ENCODE data around the gene SHOC1. TPM values are rescaled to one million over a fixed set of nuclear protein-coding genes. Genes with fewer than 3 reads are reported as not detected.
"Not testable (repeated sequence)": the region's sequence is repeated elsewhere in the genome, so short reads cannot be mapped to it uniquely, and the experiment has no call there.

The SHOC1 gene
- total RNA-seq, 3 donors from 2014 or later (not counting 1 experiment from before 2014, with no cell fraction given) = not detected

GRCh38 chr9:111798786-111799185 lies 4.0 kb upstream of the SHOC1 start:
- intact Hi-C loops (cut with micrococcal nuclease) = no loop called here
- no peaks in the 10 kb centered on the region for H3K36me3 Mint-ChIP-seq
- H3K27ac Mint-ChIP-seq = no peak overlapping the region
- ATAC-seq (no peak), DNase-seq (no peak)
- H3K27ac ChIP-seq (ENCODE audit: low read length) = no peak overlapping the region
- no peaks in the 10 kb centered on the region for H3K9me3 ChIP-seq (ENCODE audit: control insufficient read depth, insufficient read depth, low read length)
- TF ChIP-seq CTCF (IDR thresholded peaks at IDR 0.05) = no peak
- H3K27me3 Mint-ChIP-seq (ENCODE audit: low read depth in 2 of 2) = peaks cover 27 to 39% of the 10 kb centered on the region in 2 donors
- H3K27me3 ChIP-seq (ENCODE audit: control insufficient read depth, insufficient read depth, low read length) = peaks cover 4% of the 10 kb centered on the region
- no peaks in the 10 kb centered on the region for H3K4me1 Mint-ChIP-seq
- H3K4me3 ChIP-seq (ENCODE audit: low read length) = no peak overlapping the region
- no peaks in the 10 kb centered on the region for H3K36me3 ChIP-seq (ENCODE audit: control insufficient read depth, insufficient read depth, low read length)
- no peaks in the 10 kb centered on the region for H3K4me1 ChIP-seq (ENCODE audit: control insufficient read depth, insufficient read depth, low read length)
- H3K4me3 Mint-ChIP-seq = no peak overlapping the region
- H3K9me3 Mint-ChIP-seq = no peaks in the 10 kb centered on the region

GRCh38 chr9:111795557-111795839 lies 761 bp upstream of the SHOC1 start:
- no peaks in the 10 kb centered on the region for H3K36me3 Mint-ChIP-seq
- Histone ChIP-seq H3K4me3 (ENCODE audit: low read length) (no peak overlapping the region), H3K27me3 (ENCODE audit: control insufficient read depth, insufficient read depth, low read length) (peaks cover 4% of the 10 kb centered on the region), H3K9me3 (ENCODE audit: control insufficient read depth, insufficient read depth, low read length) (no peaks in the 10 kb centered on the region), H3K27ac (ENCODE audit: low read length) (no peak overlapping the region), H3K4me1 (ENCODE audit: control insufficient read depth, insufficient read depth, low read length) (no peaks in the 10 kb centered on the region), H3K36me3 (ENCODE audit: control insufficient read depth, insufficient read depth, low read length) (no peaks in the 10 kb centered on the region)
- no peaks in the 10 kb centered on the region for H3K4me1 Mint-ChIP-seq
- ATAC-seq (no peak), DNase-seq (no peak)
- H3K9me3 Mint-ChIP-seq = no peaks in the 10 kb centered on the region
- no peak overlapping the region for H3K27ac Mint-ChIP-seq
- H3K4me3 Mint-ChIP-seq = no peak overlapping the region
- intact Hi-C loops (cut with micrococcal nuclease) = no loop called here
- H3K27me3 Mint-ChIP-seq (ENCODE audit: low read depth in 2 of 2) = peaks cover 21 to 35% of the 10 kb centered on the region in 2 donors
- 100% methylated on average over 1 of the region's 2 CpGs for WGBS (ENCODE audit: insufficient coverage)
- no peak for TF ChIP-seq CTCF (IDR thresholded peaks at IDR 0.05)

- no CpG with 5 or more reads among the region's 1 CpG for WGBS (ENCODE audit: insufficient coverage)
- peaks cover 25 to 35% of the 10 kb centered on the region in 2 donors for H3K27me3 Mint-ChIP-seq (ENCODE audit: low read depth in 2 of 2)
- intact Hi-C loops (cut with micrococcal nuclease); H3K9me3 ChIP-seq (ENCODE audit: control insufficient read depth, insufficient read depth, low read length); H3K9me3 Mint-ChIP-seq; H3K27me3 ChIP-seq (ENCODE audit: control insufficient read depth, insufficient read depth, low read length); H3K36me3 ChIP-seq (ENCODE audit: control insufficient read depth, insufficient read depth, low read length); H3K36me3 Mint-ChIP-seq; H3K4me1 ChIP-seq (ENCODE audit: control insufficient read depth, insufficient read depth, low read length); DNase-seq; H3K27ac Mint-ChIP-seq; H3K27ac ChIP-seq (ENCODE audit: low read length); ATAC-seq; H3K4me3 ChIP-seq (ENCODE audit: low read length); H3K4me3 Mint-ChIP-seq; H3K4me1 Mint-ChIP-seq: not testable (repeated sequence)
These were observed 2.9 kb downstream of the SHOC1 start for GRCh38 chr9:111791821-111792220.

GRCh38 chr9:111789881-111790280 lies 4.9 kb downstream of the SHOC1 start:
- WGBS (ENCODE audit: insufficient coverage) = no CpG with 5 or more reads among the region's 1 CpG
- Mint-ChIP-seq H3K9me3 (no peaks in the 10 kb centered on the region), H3K4me1 (no peaks in the 10 kb centered on the region), H3K36me3 (no peaks in the 10 kb centered on the region), H3K27ac (no peak overlapping the region), H3K4me3 (no peak overlapping the region), H3K27me3 (ENCODE audit: low read depth in 2 of 2) (peaks cover 15 to 34% of the 10 kb centered on the region in 2 donors)
- H3K4me3 ChIP-seq (ENCODE audit: low read length) = no peak overlapping the region
- ATAC-seq (no peak), DNase-seq (no peak)
- H3K9me3 ChIP-seq (ENCODE audit: control insufficient read depth, insufficient read depth, low read length) = no peaks in the 10 kb centered on the region
- H3K27ac ChIP-seq (ENCODE audit: low read length) = no peak overlapping the region
- H3K27me3 ChIP-seq (ENCODE audit: control insufficient read depth, insufficient read depth, low read length) = no peaks in the 10 kb centered on the region
- no peak for TF ChIP-seq CTCF (IDR thresholded peaks at IDR 0.05)
- intact Hi-C loops (cut with micrococcal nuclease) = no loop called here
- H3K4me1 ChIP-seq (ENCODE audit: control insufficient read depth, insufficient read depth, low read length) = no peaks in the 10 kb centered on the region
- H3K36me3 ChIP-seq (ENCODE audit: control insufficient read depth, insufficient read depth, low read length) = no peaks in the 10 kb centered on the region

Data from natural killer cell (primary cell).